ENCODE results near the gene FAM53C. TPM values are rescaled to one million over a fixed set of nuclear protein-coding genes. Genes with fewer than 3 reads are reported as not detected.

Gene FAM53C
- total RNA-seq, 3 donors from 2014 or later (not counting 1 experiment from before 2014, with no cell fraction given), result 65.1 to 140 (median 73.6) TPM

DNA sequence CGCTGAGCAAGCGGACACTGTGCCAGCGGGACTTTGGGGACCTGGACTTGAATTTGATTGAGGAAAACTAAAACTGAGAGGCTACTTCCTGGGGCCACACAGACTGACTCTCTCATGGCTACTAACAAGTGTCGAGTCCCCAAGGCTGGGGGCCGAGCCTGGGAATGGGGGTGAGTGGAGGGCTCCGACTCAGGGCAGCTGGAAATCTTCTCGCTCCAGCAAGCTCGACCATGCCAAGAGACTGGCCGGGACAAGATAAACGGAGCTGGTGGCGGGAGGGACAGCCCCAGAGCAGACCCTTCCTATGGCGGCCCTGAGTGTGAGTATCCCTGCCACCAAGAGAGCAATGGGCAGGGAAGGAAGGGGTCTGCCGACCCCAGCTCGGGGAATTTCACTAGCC, 8.8 kb downstream of the FAM53C start:
- no peak overlapping the region for H3K27ac Mint-ChIP-seq
- no peaks in the 10 kb centered on the region for H3K36me3 Mint-ChIP-seq
- H3K36me3 ChIP-seq (ENCODE audit: control insufficient read depth, insufficient read depth, low read length), result peaks cover 35% of the 10 kb centered on the region
- no peaks in the 10 kb centered on the region for H3K27me3 ChIP-seq (ENCODE audit: control insufficient read depth, insufficient read depth, low read length)
- intact Hi-C loops (cut with micrococcal nuclease), result no loop called here
- H3K9me3 ChIP-seq (ENCODE audit: control insufficient read depth, insufficient read depth, low read length), result no peaks in the 10 kb centered on the region
- H3K9me3 Mint-ChIP-seq, result peaks cover 0 to 2% of the 10 kb centered on the region in 2 donors
- H3K4me1 Mint-ChIP-seq, result peaks cover 16 to 17% of the 10 kb centered on the region in 2 donors
- H3K4me3 Mint-ChIP-seq, result no peak overlapping the region
- H3K27ac ChIP-seq (ENCODE audit: low read length), result no peak overlapping the region
- no peak for DNase-seq
- H3K27me3 Mint-ChIP-seq (ENCODE audit: low read depth in 2 of 2), result no peaks in the 10 kb centered on the region
- 97% methylated on average over 14 of the region's 14 CpGs for WGBS (ENCODE audit: insufficient coverage)
- no peak overlapping the region for H3K4me3 ChIP-seq (ENCODE audit: low read length)
- TF ChIP-seq, protein P1, sequence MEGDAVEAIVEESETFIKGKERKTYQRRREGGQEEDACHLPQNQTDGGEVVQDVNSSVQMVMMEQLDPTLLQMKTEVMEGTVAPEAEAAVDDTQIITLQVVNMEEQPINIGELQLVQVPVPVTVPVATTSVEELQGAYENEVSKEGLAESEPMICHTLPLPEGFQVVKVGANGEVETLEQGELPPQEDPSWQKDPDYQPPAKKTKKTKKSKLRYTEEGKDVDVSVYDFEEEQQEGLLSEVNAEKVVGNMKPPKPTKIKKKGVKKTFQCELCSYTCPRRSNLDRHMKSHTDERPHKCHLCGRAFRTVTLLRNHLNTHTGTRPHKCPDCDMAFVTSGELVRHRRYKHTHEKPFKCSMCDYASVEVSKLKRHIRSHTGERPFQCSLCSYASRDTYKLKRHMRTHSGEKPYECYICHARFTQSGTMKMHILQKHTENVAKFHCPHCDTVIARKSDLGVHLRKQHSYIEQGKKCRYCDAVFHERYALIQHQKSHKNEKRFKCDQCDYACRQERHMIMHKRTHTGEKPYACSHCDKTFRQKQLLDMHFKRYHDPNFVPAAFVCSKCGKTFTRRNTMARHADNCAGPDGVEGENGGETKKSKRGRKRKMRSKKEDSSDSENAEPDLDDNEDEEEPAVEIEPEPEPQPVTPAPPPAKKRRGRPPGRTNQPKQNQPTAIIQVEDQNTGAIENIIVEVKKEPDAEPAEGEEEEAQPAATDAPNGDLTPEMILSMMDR (IDR thresholded peaks at IDR 0.05), result no peak
- ATAC-seq, result no peak
- peaks cover 3% of the 10 kb centered on the region for H3K4me1 ChIP-seq (ENCODE audit: control insufficient read depth, insufficient read depth, low read length)

DNA sequence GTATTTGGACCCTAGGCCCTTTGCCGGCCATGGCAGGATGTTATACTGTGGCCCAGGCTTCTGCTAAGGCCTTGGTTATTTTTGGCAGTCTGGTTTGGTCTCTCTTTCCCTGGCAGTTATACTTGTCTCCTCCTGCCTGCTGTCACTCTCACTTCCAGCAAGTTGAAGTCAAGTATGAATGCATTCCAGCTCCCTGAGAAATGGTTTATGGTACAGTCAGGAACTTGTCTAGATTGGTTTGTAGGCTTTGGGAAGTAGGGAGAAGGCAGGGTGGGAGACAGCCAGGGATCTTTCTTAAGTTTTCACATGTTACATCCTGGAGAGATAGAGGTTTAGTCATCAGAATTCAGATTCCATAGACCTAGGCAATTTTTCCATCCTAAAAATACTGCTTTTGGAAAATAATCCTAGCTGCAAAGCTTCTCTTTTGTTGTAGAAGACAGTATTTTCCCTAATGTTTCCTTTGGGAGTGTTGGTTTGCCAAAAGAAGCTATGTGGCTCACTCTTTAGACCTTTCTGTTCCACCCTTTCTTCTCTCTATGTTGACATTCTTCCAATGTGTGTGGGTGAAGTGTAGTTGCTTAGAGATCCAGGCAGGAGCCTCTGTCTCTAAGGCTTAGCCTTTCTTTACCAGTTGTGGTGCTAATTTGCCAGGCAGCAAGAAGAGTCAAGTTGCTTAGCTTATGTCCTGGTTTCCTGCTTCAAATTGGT, 11.9 kb downstream of the FAM53C start:
- TF ChIP-seq, protein P1 (IDR thresholded peaks at IDR 0.05), result no peak
- peaks cover 26% of the 10 kb centered on the region for H3K36me3 ChIP-seq (ENCODE audit: control insufficient read depth, insufficient read depth, low read length)
- H3K27ac Mint-ChIP-seq, result peak overlapping the region; percentile 66 to 83
- DNase-seq, result no peak
- no peak for ATAC-seq
- peaks cover 0 to 5% of the 10 kb centered on the region in 2 donors for H3K9me3 Mint-ChIP-seq
- H3K4me1 ChIP-seq (ENCODE audit: control insufficient read depth, insufficient read depth, low read length), result peaks cover 18% of the 10 kb centered on the region
- peaks cover 3% of the 10 kb centered on the region for H3K9me3 ChIP-seq (ENCODE audit: control insufficient read depth, insufficient read depth, low read length)
- no peaks in the 10 kb centered on the region for H3K27me3 Mint-ChIP-seq (ENCODE audit: low read depth in 2 of 2)
- intact Hi-C loops (cut with micrococcal nuclease), result loop anchor here (5.0 kb wide), 1 partner anchor 173 kb away; the partner anchor contains the start of genes BRD8 and KIF20A
- H3K27me3 ChIP-seq (ENCODE audit: control insufficient read depth, insufficient read depth, low read length), result no peaks in the 10 kb centered on the region
- peaks cover 36 to 40% of the 10 kb centered on the region in 2 donors for H3K4me1 Mint-ChIP-seq
- no peak overlapping the region for H3K27ac ChIP-seq (ENCODE audit: low read length)
- H3K4me3 ChIP-seq (ENCODE audit: low read length), result no peak overlapping the region
- peak overlapping the region; percentile 58 for H3K4me3 Mint-ChIP-seq
- peaks cover 7% of the 10 kb centered on the region for H3K36me3 Mint-ChIP-seq
- 20% methylated on average over 1 of the region's 1 CpG for WGBS (ENCODE audit: insufficient coverage)

DNA sequence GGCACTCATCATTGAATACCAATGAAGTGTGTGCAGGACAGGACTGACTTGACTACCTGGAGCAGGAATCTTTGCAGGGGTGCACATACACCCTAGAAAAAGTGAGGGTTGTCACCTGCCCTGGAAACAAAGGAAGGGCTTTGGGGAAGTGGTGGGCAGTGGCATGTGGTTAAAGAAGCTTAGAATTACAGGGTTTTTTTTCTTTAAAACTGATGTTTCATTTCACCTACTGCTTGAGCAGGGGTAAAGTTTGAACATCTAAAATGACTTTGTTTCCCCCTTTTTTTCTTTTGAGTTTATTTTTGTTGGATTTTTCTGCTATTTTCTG, 12.5 kb downstream of the FAM53C start:
- peaks cover 7% of the 10 kb centered on the region for H3K36me3 Mint-ChIP-seq

More for the DNA sequence above, 12.5 kb downstream of the FAM53C start:
- ATAC-seq (no peak), DNase-seq (no peak)
- H3K4me3 ChIP-seq (ENCODE audit: low read length), result no peak overlapping the region
- Mint-ChIP-seq H3K27me3 (ENCODE audit: low read depth in 2 of 2) (no peaks in the 10 kb centered on the region), H3K4me1 (peaks cover 41% of the 10 kb centered on the region in 2 donors), H3K27ac (peak overlapping the region; percentile 66 to 83), H3K9me3 (peaks cover 0 to 5% of the 10 kb centered on the region in 2 donors), H3K4me3 (peak overlapping the region; percentile 58)
- peaks cover 3% of the 10 kb centered on the region for H3K9me3 ChIP-seq (ENCODE audit: control insufficient read depth, insufficient read depth, low read length)
- H3K36me3 ChIP-seq (ENCODE audit: control insufficient read depth, insufficient read depth, low read length), result peaks cover 21% of the 10 kb centered on the region
- peaks cover 18% of the 10 kb centered on the region for H3K4me1 ChIP-seq (ENCODE audit: control insufficient read depth, insufficient read depth, low read length)
- no peaks in the 10 kb centered on the region for H3K27me3 ChIP-seq (ENCODE audit: control insufficient read depth, insufficient read depth, low read length)
- intact Hi-C loops (cut with micrococcal nuclease), result loop anchor here (5.0 kb wide), 1 partner anchor 173 kb away; the partner anchor contains the start of genes BRD8 and KIF20A
- TF ChIP-seq, protein P1 (IDR thresholded peaks at IDR 0.05), result no peak
- H3K27ac ChIP-seq (ENCODE audit: low read length), result no peak overlapping the region

All from natural killer cell (primary cell).